Activated CD8-positive, alpha-beta T cell treated with anti-CD3 and anti-CD28 coated beads, Interleukin-2, amount 10 ng/mL, durations not matched to agents 7 days and 5 days (primary cell): ENCODE data around the gene NOA1. TPM values are rescaled to one million over a fixed set of nuclear protein-coding genes. Genes with fewer than 3 reads are reported as not detected.

Experiments
- ATAC-seq: fragments of 150-1000 bp; cut with Tn5 transposase; one replicate; pipeline ENCODE4 v1.10.0; 2021; ENCODE audit warnings: moderate library complexity
- CTCF ChIA-PET: fragments of 350-600 bp; sonication (Branson Sonifier 250); formaldehyde crosslinking; loops from one replicate; lab custom pipeline; 2021; ENCODE audit warnings: antibody characterized with exemption; lab: Charles Lee
- POLR2A ChIA-PET: fragments of 350-600 bp; sonication (Branson Sonifier 250); formaldehyde crosslinking; loops from one replicate; lab custom pipeline; 2021; ENCODE audit warnings: antibody characterized with exemption; lab: Charles Lee
- DNase-seq: peaks from one replicate; pipeline ENCODE4 v3.0.0-alpha.2; 2020
- H3K27ac Mint-ChIP-seq: one replicate; pipeline ENCODE4 v1.8.0; 2021; ENCODE audit warnings: mild to moderate bottlenecking, mixed read lengths
- H3K27me3 Mint-ChIP-seq: one replicate; pipeline ENCODE4 v1.8.0; 2021; ENCODE audit warnings: low read depth, mixed read lengths
- H3K36me3 Mint-ChIP-seq: one replicate; pipeline ENCODE4 v1.8.0; 2021; ENCODE audit warnings: low read depth, mixed read lengths
- H3K4me1 Mint-ChIP-seq: one replicate; pipeline ENCODE4 v1.8.0; 2021; ENCODE audit warnings: low read depth, mixed read lengths
- H3K4me3 Mint-ChIP-seq: one replicate; pipeline ENCODE4 v1.8.0; 2021; ENCODE audit warnings: mild to moderate bottlenecking, mixed read lengths
- H3K9me3 Mint-ChIP-seq: one replicate; pipeline ENCODE4 v1.8.0; 2022; ENCODE audit warnings: mixed read lengths; ENCODE audit not compliant: insufficient read depth
- total RNA-seq, 2 experiments: library from RNA; stranded (reverse); gene quantifications; one replicate each; pipeline ENCODE4 v1.2.3, GENCODE V29; 2021

Gene NOA1
- total RNA-seq, 2 experiments from 2014 or later = 19.1 to 21.9 TPM

- CTCF ChIA-PET = interaction anchor here (0.7 to 4.3 kb wide), 7 partner anchors 12 to 435 kb away, joined by 3 to 25 read pairs (median 4); partner anchors contain the start of gene REST
- ATAC-seq (peak; percentile 12), DNase-seq (peak; percentile 77)
- Mint-ChIP-seq H3K9me3 (no peaks in the 10 kb centered on the region), H3K4me3 (peak overlapping the region; percentile 92), H3K36me3 (peaks cover 55% of the 10 kb centered on the region), H3K27me3 (no peaks in the 10 kb centered on the region), H3K27ac (peak overlapping the region; percentile 97), H3K4me1 (peaks cover 43% of the 10 kb centered on the region)
- POLR2A ChIA-PET = interaction anchor here (0.6 to 4.4 kb wide), 17 partner anchors 9 to 1037 kb away, joined by 3 to 90 read pairs (median 4); partner anchors contain the start of genes PAICS, PPAT and REST
Measured at GRCh38 chr4:56979421-56980072, 2.1 kb upstream of the NOA1 start.

- peaks cover 42% of the 10 kb centered on the region for H3K4me1 Mint-ChIP-seq
- peaks cover 4% of the 10 kb centered on the region for H3K9me3 Mint-ChIP-seq
- POLR2A ChIA-PET = interaction anchor here (0.7 to 4.4 kb wide), 18 partner anchors 10 to 1036 kb away, joined by 3 to 90 read pairs (median 5); partner anchors contain the start of genes AASDH, IGFBP7, PAICS and PPAT
- DNase-seq (peak; percentile 94), ATAC-seq (peak; percentile 48)
- H3K27ac Mint-ChIP-seq = peak within 1 kb of the TSS; percentile 97
- CTCF ChIA-PET = interaction anchor here (0.7 to 4.3 kb wide), 8 partner anchors 12 to 543 kb away, joined by 3 to 25 read pairs (median 4); partner anchors contain the start of genes PAICS and PPAT
- H3K36me3 Mint-ChIP-seq = peaks cover 55% of the 10 kb centered on the region
- no peaks in the 10 kb centered on the region for H3K27me3 Mint-ChIP-seq
- H3K4me3 Mint-ChIP-seq = peak within 1 kb of the TSS; percentile 92
Measured at GRCh38 chr4:56978750-56979303, 1.4 kb upstream of the NOA1 start, which contains the start of gene POLR2B. POLR2B (plus strand) TSS chr4:56978896; CDS start chr4:56978986, 90 bp downstream.

GRCh38 chr4:56976837-56977320 is 527 bp downstream of the NOA1 start:
- POLR2A ChIA-PET = interaction anchor here (0.7 to 4.4 kb wide), 10 partner anchors 10 to 1028 kb away, joined by 3 to 90 read pairs (median 8); partner anchors contain the start of genes AASDH, PAICS, PPAT and REST
- no peaks in the 10 kb centered on the region for H3K27me3 Mint-ChIP-seq
- peak; percentile 59 for DNase-seq
- H3K36me3 Mint-ChIP-seq = peaks cover 65% of the 10 kb centered on the region
- peak overlapping the region; percentile 97 for H3K27ac Mint-ChIP-seq
- H3K9me3 Mint-ChIP-seq = peaks cover 16% of the 10 kb centered on the region
- ATAC-seq = peak; percentile 45
- peaks cover 45% of the 10 kb centered on the region for H3K4me1 Mint-ChIP-seq
- CTCF ChIA-PET = interaction anchor here (0.8 to 4.3 kb wide), 8 partner anchors 10 to 590 kb away, joined by 3 to 25 read pairs (median 5); partner anchors contain the start of genes AASDH and REST
- H3K4me3 Mint-ChIP-seq = peak overlapping the region; percentile 92

GRCh38 chr4:56976283-56976836 is 1.0 kb downstream of the NOA1 start:
- H3K27me3 Mint-ChIP-seq = no peaks in the 10 kb centered on the region
- ATAC-seq = no peak
- ChIA-PET POLR2A (interaction anchor here (0.7 to 4.4 kb wide), 5 partner anchors 12 to 508 kb away, joined by 4 to 90 read pairs (median 10); partner anchors contain the start of gene REST), CTCF (interaction anchor here (1.5 to 4.3 kb wide), 4 partner anchors 16 to 590 kb away, joined by 4 to 25 read pairs (median 14); partner anchors contain the start of genes AASDH and REST)
- H3K4me1 Mint-ChIP-seq = peaks cover 43% of the 10 kb centered on the region
- peaks cover 64% of the 10 kb centered on the region for H3K36me3 Mint-ChIP-seq
- H3K9me3 Mint-ChIP-seq = peaks cover 16% of the 10 kb centered on the region
- H3K4me3 Mint-ChIP-seq = peak overlapping the region; percentile 92
- peak overlapping the region; percentile 64 for H3K27ac Mint-ChIP-seq
- peak; percentile 28 for DNase-seq

GRCh38 chr4:56973336-56973735 is 4.1 kb downstream of the NOA1 start:
- no peaks in the 10 kb centered on the region for H3K27me3 Mint-ChIP-seq
- DNase-seq = no peak
- CTCF ChIA-PET = no interaction called here
- H3K36me3 Mint-ChIP-seq = peaks cover 61% of the 10 kb centered on the region
- POLR2A ChIA-PET = no interaction called here
- no peak for ATAC-seq
- peaks cover 33% of the 10 kb centered on the region for H3K4me1 Mint-ChIP-seq
- H3K9me3 Mint-ChIP-seq = peaks cover 16% of the 10 kb centered on the region
- H3K27ac Mint-ChIP-seq = no peak overlapping the region
- no peak overlapping the region for H3K4me3 Mint-ChIP-seq

- Mint-ChIP-seq H3K27me3 (no peaks in the 10 kb centered on the region), H3K36me3 (peaks cover 63% of the 10 kb centered on the region), H3K4me1 (peaks cover 33% of the 10 kb centered on the region), H3K4me3 (no peak overlapping the region), H3K9me3 (peaks cover 16% of the 10 kb centered on the region), H3K27ac (no peak overlapping the region)
- DNase-seq (no peak), ATAC-seq (no peak)
- POLR2A ChIA-PET = no interaction called here
- CTCF ChIA-PET = no interaction called here
Measured at GRCh38 chr4:56972809-56973208, 4.6 kb downstream of the NOA1 start.

GRCh38 chr4:56972389-56972788 is 5.0 kb downstream of the NOA1 start:
- no peaks in the 10 kb centered on the region for H3K27me3 Mint-ChIP-seq
- peaks cover 33% of the 10 kb centered on the region for H3K4me1 Mint-ChIP-seq
- DNase-seq = no peak
- H3K36me3 Mint-ChIP-seq = peaks cover 66% of the 10 kb centered on the region
- ChIA-PET CTCF (no interaction called here), POLR2A (no interaction called here)
- no peak for ATAC-seq
- H3K4me3 Mint-ChIP-seq = no peak overlapping the region
- H3K9me3 Mint-ChIP-seq = peaks cover 16% of the 10 kb centered on the region
- no peak overlapping the region for H3K27ac Mint-ChIP-seq

- peaks cover 37% of the 10 kb centered on the region for H3K4me1 Mint-ChIP-seq
- DNase-seq (no peak), ATAC-seq (no peak)
- H3K36me3 Mint-ChIP-seq = peaks cover 74% of the 10 kb centered on the region
- no peaks in the 10 kb centered on the region for H3K27me3 Mint-ChIP-seq
- H3K27ac Mint-ChIP-seq = no peak overlapping the region
- H3K9me3 Mint-ChIP-seq = peaks cover 16% of the 10 kb centered on the region
- H3K4me3 Mint-ChIP-seq = no peak overlapping the region
- ChIA-PET CTCF (no interaction called here), POLR2A (no interaction called here)
Measured at GRCh38 chr4:56971383-56971782, 6.0 kb downstream of the NOA1 start.

- H3K27ac Mint-ChIP-seq = no peak overlapping the region
Measured at GRCh38 chr4:56961107-56961500, 16.3 kb downstream of the NOA1 start.

GRCh38 chr4:56959100-56959499 is 18.3 kb downstream of the NOA1 start:
- Mint-ChIP-seq H3K36me3 (peaks cover 12% of the 10 kb centered on the region), H3K4me3 (no peak overlapping the region), H3K27ac (no peak overlapping the region), H3K4me1 (no peaks in the 10 kb centered on the region), H3K9me3 (no peaks in the 10 kb centered on the region), H3K27me3 (no peaks in the 10 kb centered on the region)
- ChIA-PET CTCF (interaction anchor here (1.8 to 3.2 kb wide), 2 partner anchors 19 to 21 kb away, joined by 4 to 21 read pairs; partner anchors contain the start of genes NOA1 and POLR2B), POLR2A (no interaction called here)
- DNase-seq (no peak), ATAC-seq (no peak)

More at GRCh38 chr4:56961107-56961500, 16.3 kb downstream of the NOA1 start:
- POLR2A ChIA-PET = interaction anchor here (0.7 to 3.8 kb wide), 3 partner anchors 16 to 54 kb away, joined by 3 to 16 read pairs (median 3); partner anchors contain the start of genes NOA1 and REST
- no peaks in the 10 kb centered on the region for H3K9me3 Mint-ChIP-seq
- ATAC-seq = no peak
- H3K4me3 Mint-ChIP-seq = no peak overlapping the region
- H3K36me3 Mint-ChIP-seq = peaks cover 25% of the 10 kb centered on the region
- DNase-seq = no peak
- CTCF ChIA-PET = interaction anchor here (0.9 to 3.2 kb wide), 4 partner anchors 12 to 44 kb away, joined by 3 to 21 read pairs (median 4); partner anchors contain the start of genes NOA1 and POLR2B
- no peaks in the 10 kb centered on the region for H3K4me1 Mint-ChIP-seq
- H3K27me3 Mint-ChIP-seq = no peaks in the 10 kb centered on the region

GRCh38 chr4:56958111-56958517 is 19.3 kb downstream of the NOA1 start:
- Mint-ChIP-seq H3K27ac (no peak overlapping the region), H3K36me3 (peaks cover 9% of the 10 kb centered on the region), H3K27me3 (no peaks in the 10 kb centered on the region), H3K4me3 (no peak overlapping the region), H3K9me3 (no peaks in the 10 kb centered on the region), H3K4me1 (no peaks in the 10 kb centered on the region)
- ATAC-seq = no peak
- ChIA-PET CTCF (no interaction called here), POLR2A (no interaction called here)
- no peak for DNase-seq
